IPS-18c (cell line): ENCODE data around the gene SEC62.

ENCODE experiments used
- H3K4me3 ChIP-seq: 2 replicates; pipeline ENCODE4 v1.7.0; 2013; ENCODE audit warnings: low read depth, mild to moderate bottlenecking, low read length, moderate library complexity; ENCODE audit not compliant: insufficient read depth
- H3K9me3 ChIP-seq: one replicate; pipeline ENCODE4 v1.6.1; 2013; ENCODE audit warnings: mild to moderate bottlenecking, low read length, moderate library complexity; ENCODE audit not compliant: control insufficient read depth, insufficient read depth

The SEC62 gene

DNA sequence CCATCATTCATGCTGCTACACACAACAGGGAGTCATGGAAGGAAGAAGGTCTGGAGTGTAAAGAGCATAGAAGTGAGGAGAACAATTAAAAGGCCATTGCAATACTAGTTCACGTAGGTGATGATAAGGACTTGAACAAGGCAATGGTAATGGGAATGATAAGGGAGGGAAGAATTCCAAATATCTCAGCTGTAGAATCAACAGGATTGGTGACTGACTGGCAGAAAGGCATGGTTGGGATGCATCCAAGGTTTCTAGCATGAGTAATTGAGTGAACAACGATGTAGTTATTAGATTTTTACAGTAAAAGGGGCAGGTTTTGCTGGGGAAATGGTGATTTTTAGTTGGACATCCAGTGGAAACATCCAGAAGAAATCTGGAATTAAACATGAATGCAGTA lies 2.4 kb upstream of the SEC62 start:
- no peak overlapping the region for H3K4me3 ChIP-seq

GRCh38 chr3:169965562-169966427 lies 812 bp upstream of the SEC62 start:
- peak overlapping the region; percentile 86 for H3K4me3 ChIP-seq
- H3K9me3 ChIP-seq: no peaks in the 10 kb centered on the region

More for the DNA sequence above, 2.4 kb upstream of the SEC62 start:
- H3K9me3 ChIP-seq: no peaks in the 10 kb centered on the region

DNA sequence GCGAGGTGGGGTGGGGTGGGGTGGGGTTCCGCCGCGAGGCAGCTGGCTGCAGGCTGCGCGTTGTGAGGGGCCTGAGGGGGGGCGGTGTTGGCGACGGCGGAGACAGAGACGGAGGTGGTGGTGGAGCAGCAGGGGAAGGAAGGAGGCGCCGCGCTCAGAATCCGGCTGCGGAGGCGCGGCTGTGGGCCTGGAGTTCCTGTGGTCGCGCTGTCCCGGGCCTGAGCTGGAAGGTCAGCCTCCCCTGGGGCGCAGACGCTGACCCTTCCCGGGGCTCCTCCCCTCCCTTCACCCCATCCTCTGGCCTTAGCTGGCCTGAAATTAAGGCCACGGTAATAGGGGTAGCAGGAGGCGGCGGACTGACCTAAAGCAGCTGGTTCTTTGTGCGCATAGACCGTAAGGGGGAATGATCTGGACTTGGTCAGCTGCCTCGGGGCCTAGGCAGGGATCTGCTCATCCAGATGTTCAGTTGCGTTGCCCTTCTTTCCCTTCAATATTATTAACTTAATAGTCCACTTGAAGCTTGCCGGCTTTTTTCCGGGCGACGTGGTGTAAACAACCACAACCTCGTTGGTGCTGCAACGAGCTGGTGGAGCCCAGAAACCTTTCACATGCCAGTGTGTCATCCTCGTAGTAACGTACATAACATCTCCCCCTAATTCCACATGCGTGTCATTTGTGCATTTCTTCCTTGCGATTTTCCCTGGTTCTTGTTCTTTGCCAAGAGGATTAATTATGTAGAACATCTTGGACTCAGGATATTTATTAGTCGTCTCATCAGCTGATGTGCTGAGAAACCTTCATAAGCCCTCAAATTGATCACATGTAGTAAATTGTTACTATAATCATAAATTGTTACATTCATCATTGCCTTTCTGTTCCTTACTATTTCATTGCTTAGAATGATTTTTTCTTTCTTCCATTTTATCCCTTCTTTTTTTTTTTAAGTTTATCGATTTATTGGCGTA lies 626 bp downstream of the SEC62 start:
- Histone ChIP-seq H3K4me3 (peak overlapping the region; percentile 86), H3K9me3 (no peaks in the 10 kb centered on the region)

- no peaks in the 10 kb centered on the region for H3K9me3 ChIP-seq
- peak overlapping the region; percentile 24; the same call in 1 of the 2 replicates for H3K4me3 ChIP-seq
Observed at GRCh38 chr3:169968224-169968885, 1.7 kb downstream of the SEC62 start.

DNA sequence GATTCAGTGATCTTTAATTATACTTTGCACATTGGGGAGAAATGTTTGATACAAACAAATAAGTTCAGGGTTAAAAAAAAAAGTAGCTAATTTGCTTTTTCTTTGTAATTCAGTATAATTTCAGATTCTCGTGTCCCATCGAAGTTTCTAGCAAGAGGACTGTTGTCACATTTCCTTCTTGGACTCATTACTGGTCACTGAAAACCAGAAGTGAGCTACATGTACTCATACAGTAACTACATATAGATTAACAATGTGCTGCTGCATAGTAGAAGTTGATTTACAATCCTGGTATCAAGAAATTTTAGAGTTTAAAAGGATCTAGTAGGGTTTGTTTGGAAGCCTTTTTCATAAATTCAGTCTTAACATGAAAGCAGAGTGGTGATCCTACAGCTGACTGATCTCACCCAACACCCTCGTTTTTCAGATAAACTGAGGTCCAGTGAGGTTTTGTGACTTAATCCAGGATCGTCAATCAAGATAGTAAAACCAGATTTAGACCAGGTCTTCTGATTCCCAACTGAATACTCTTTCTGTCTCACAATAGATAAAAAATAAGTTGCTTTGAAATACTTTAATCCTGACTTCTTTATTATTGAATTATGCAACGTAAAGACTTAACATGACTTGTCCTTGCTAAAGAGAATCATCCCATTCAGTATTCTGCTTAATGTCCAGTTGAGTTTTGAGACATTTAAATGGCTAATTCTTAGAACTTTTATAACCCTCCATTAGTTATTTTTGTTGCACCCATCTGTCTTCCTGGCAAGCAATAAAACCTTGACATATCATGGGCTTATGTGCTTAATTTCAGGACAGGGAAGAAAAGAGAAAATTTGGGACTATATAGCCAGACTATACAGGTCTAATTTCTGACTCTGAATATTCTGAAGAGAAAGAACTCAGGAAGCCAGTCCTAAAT lies 2.8 kb downstream of the SEC62 start:
- H3K4me3 ChIP-seq: no peak overlapping the region
- no peaks in the 10 kb centered on the region for H3K9me3 ChIP-seq

GRCh38 chr3:169970847-169971246 lies 4.2 kb downstream of the SEC62 start:
- no peak overlapping the region for H3K4me3 ChIP-seq
- H3K9me3 ChIP-seq: no peaks in the 10 kb centered on the region

GRCh38 chr3:169971522-169971921 lies 4.9 kb downstream of the SEC62 start:
- Histone ChIP-seq H3K4me3 (no peak overlapping the region), H3K9me3 (no peaks in the 10 kb centered on the region)

- H3K4me3 ChIP-seq: no peak overlapping the region
- H3K9me3 ChIP-seq: no peaks in the 10 kb centered on the region
Observed at GRCh38 chr3:169980055-169980454, 13.4 kb downstream of the SEC62 start.

- no peak overlapping the region for H3K4me3 ChIP-seq
Observed at GRCh38 chr3:169984292-169984691, 17.7 kb downstream of the SEC62 start.

GRCh38 chr3:169990431-169990830 lies 23.8 kb downstream of the SEC62 start:
- no peak overlapping the region for H3K4me3 ChIP-seq

More at GRCh38 chr3:169984292-169984691, 17.7 kb downstream of the SEC62 start:
- H3K9me3 ChIP-seq: no peaks in the 10 kb centered on the region

GRCh38 chr3:169992156-169992555 lies 25.5 kb downstream of the SEC62 start:
- H3K9me3 ChIP-seq: no peaks in the 10 kb centered on the region
- H3K4me3 ChIP-seq: no peak overlapping the region

More at GRCh38 chr3:169990431-169990830, 23.8 kb downstream of the SEC62 start:
- H3K9me3 ChIP-seq: no peaks in the 10 kb centered on the region

GRCh38 chr3:169992781-169993180 lies 26.2 kb downstream of the SEC62 start:
- Histone ChIP-seq H3K9me3 (no peaks in the 10 kb centered on the region), H3K4me3 (no peak overlapping the region)

DNA sequence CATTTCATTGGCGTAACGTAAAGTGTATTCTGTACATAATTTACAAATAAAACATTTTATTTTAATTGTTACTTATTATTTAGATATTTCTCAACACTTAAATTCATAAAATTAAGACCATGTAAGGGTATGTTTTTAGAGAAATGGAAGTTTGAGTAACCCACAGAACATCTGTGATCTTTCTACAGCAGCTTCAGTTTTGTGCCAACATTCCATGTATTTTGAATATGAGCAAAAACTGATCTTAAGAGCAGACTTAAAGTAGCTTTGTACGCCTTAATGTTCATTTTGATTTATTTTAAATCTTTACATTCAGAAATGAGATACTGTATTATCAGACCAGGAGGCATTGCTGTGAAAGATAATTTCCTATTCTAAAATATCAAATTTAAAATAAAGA lies 27.2 kb downstream of the SEC62 start:
- Histone ChIP-seq H3K9me3 (no peaks in the 10 kb centered on the region), H3K4me3 (no peak overlapping the region)

DNA sequence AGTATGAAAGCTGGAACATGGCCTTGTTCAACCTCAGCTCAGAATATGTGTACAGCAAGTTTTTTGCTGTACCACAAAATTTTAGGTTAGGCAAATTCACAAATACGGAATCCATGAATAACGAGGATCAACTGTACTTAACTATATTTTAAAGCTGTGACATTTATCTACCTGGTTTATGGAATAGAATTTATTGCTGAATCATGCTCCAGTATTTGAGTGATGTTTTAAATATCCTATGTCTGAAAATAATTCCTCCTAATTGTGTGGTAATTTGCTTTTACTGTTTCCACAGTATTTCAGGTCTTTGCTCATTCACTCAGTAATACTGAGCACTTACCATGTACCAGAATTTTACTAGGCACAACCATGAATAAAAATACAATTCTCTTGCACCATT lies 29.5 kb downstream of the SEC62 start:
- no peaks in the 10 kb centered on the region for H3K9me3 ChIP-seq
- H3K4me3 ChIP-seq: no peak overlapping the region

DNA sequence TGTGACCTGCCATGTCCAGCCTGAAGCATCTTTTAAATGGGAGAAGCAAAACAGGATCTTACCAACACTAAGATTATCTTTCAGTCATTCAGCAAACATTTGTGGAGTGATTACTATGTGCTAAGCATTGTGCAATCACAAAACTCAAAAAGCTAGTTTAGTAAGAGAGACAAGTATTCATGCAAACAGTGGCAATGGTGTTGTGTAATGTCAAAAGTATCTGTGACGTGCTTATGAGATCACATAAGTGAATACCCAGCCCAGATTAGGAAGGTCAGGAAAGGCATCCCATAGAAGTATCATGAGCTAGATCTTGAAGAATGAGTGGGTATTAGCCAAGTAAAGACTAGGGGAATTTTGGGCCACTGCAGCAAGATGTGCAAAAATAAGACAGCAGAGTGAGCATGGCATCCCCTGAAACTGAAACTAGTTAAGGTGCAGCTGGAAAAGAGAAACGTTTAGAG lies 32.1 kb downstream of the SEC62 start:
- Histone ChIP-seq H3K4me3 (no peak overlapping the region), H3K9me3 (peaks cover 2% of the 10 kb centered on the region)

- Histone ChIP-seq H3K4me3 (no peak overlapping the region), H3K9me3 (peaks cover 2% of the 10 kb centered on the region)
Observed at GRCh38 chr3:169999433-169999832, 32.8 kb downstream of the SEC62 start.
